ENCODE results near the gene VEGFA. TPM values are rescaled to one million over a fixed set of nuclear protein-coding genes. Genes with fewer than 3 reads are reported as not detected.

VEGFA gene
- total RNA-seq, 6 donors from 2014 or later, result 129 to 564 (median 261) TPM

DNA sequence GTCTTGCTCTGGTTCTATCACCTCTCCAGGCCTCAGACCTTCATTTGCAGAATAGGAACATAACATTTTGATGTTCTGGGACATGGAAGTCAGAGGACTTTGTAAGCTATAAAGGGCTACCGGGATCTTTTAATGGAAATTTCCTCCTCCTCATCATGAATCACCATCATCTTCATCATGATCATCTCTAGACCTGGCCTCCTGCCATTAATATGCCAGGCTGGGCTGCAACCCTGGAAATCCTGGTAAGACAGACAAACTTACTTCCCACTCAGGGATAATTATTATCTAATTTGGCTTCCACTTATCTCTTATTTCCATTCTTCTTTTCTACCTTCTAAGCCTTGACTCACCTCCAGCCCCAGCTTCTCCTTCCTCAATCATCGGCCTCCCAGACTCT is 41.4 kb upstream of the VEGFA start:
- Histone ChIP-seq H3K36me3 (no peaks in the 10 kb centered on the region), H3K27me3 (no peaks in the 10 kb centered on the region), H3K9me3 (peaks cover 5 to 16% (median 9%) of the 10 kb centered on the region in 4 donors), H3K27ac (no peak overlapping the region), H3K4me1 (peaks cover 21 to 26% (median 23%) of the 10 kb centered on the region in 4 donors), H3K4me3 (no peak overlapping the region)
- ATAC-seq (ENCODE audit: low FRiP score in 2 of 2) (no peak), DNase-seq (no peak)
- 74 to 92% methylated on average over 2 of the region's 2 CpGs for WGBS, 2 donors
- TF ChIP-seq EP300 (IDR thresholded peaks at IDR 0.05), result no peak

DNA sequence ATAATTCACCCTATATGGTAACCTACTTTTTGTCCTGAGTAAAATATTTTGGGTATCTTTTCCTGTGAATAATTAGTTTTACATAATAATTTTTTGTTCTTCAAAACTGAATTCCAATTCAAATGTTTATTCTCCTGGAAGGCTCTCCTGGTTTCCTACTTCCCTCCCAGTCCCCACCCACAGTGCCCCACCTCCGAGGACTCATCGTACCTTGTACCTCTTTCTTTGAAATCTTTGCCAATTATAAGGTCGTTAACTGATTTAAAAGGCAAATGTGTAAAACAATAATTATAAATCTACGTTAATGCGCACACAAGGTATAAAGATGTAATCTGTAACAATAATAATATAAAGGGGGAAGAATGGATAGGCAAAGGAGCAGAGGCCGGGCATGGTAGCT is 40.5 kb upstream of the VEGFA start:
- H3K27me3 ChIP-seq, result no peaks in the 10 kb centered on the region
- no peak overlapping the region for H3K4me3 ChIP-seq
- WGBS, 2 donors, result 91 to 92% methylated on average over 6 of the region's 6 CpGs
- H3K27ac ChIP-seq, result no peak overlapping the region
- H3K4me1 ChIP-seq, result peaks cover 12 to 17% (median 15%) of the 10 kb centered on the region in 4 donors
- DNase-seq (no peak), ATAC-seq (ENCODE audit: low FRiP score in 2 of 2) (no peak)
- no peaks in the 10 kb centered on the region for H3K36me3 ChIP-seq
- H3K9me3 ChIP-seq, result peaks cover 5 to 16% (median 9%) of the 10 kb centered on the region in 4 donors
- TF ChIP-seq, protein P1, sequence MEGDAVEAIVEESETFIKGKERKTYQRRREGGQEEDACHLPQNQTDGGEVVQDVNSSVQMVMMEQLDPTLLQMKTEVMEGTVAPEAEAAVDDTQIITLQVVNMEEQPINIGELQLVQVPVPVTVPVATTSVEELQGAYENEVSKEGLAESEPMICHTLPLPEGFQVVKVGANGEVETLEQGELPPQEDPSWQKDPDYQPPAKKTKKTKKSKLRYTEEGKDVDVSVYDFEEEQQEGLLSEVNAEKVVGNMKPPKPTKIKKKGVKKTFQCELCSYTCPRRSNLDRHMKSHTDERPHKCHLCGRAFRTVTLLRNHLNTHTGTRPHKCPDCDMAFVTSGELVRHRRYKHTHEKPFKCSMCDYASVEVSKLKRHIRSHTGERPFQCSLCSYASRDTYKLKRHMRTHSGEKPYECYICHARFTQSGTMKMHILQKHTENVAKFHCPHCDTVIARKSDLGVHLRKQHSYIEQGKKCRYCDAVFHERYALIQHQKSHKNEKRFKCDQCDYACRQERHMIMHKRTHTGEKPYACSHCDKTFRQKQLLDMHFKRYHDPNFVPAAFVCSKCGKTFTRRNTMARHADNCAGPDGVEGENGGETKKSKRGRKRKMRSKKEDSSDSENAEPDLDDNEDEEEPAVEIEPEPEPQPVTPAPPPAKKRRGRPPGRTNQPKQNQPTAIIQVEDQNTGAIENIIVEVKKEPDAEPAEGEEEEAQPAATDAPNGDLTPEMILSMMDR (IDR thresholded peaks at IDR 0.05), result no peak
- TF ChIP-seq EP300 (IDR thresholded peaks at IDR 0.05) (no peak), POLR2AphosphoS5 (IDR thresholded peaks at IDR 0.05) (no peak), POLR2A (IDR thresholded peaks at IDR 0.05) (no peak)

DNA sequence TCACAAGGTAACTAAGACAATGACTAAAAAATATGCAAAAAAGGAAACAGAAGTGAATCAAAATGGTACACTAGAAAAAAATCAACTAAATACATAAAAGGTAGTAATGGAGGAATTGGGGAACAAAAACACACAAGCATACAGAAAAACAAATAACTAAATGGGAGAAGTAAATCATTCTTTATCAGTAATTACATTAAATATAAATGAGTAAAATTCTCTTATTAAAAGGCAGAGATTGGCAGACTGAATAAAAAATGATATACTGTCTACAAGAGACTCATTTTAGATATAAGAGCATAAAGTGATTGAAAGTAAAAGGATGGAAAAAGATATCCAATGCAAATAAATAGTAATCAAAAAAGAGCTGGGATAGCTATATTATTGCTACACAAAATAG is 39.4 kb upstream of the VEGFA start:
- H3K9me3 ChIP-seq, result peaks cover 5 to 16% (median 9%) of the 10 kb centered on the region in 4 donors
- no peak for ATAC-seq (ENCODE audit: low FRiP score in 2 of 2)
- no peak overlapping the region for H3K27ac ChIP-seq
- H3K4me3 ChIP-seq, result no peak overlapping the region
- no peak for DNase-seq
- H3K36me3 ChIP-seq, result no peaks in the 10 kb centered on the region
- TF ChIP-seq POLR2AphosphoS5 (IDR thresholded peaks at IDR 0.05) (no peak), POLR2A (IDR thresholded peaks at IDR 0.05) (no peak), EP300 (IDR thresholded peaks at IDR 0.05) (no peak)
- TF ChIP-seq, protein P1 (IDR thresholded peaks at IDR 0.05), result no peak
- H3K4me1 ChIP-seq, result peaks cover 1 to 6% (median 4%) of the 10 kb centered on the region in 4 donors
- no peaks in the 10 kb centered on the region for H3K27me3 ChIP-seq

DNA sequence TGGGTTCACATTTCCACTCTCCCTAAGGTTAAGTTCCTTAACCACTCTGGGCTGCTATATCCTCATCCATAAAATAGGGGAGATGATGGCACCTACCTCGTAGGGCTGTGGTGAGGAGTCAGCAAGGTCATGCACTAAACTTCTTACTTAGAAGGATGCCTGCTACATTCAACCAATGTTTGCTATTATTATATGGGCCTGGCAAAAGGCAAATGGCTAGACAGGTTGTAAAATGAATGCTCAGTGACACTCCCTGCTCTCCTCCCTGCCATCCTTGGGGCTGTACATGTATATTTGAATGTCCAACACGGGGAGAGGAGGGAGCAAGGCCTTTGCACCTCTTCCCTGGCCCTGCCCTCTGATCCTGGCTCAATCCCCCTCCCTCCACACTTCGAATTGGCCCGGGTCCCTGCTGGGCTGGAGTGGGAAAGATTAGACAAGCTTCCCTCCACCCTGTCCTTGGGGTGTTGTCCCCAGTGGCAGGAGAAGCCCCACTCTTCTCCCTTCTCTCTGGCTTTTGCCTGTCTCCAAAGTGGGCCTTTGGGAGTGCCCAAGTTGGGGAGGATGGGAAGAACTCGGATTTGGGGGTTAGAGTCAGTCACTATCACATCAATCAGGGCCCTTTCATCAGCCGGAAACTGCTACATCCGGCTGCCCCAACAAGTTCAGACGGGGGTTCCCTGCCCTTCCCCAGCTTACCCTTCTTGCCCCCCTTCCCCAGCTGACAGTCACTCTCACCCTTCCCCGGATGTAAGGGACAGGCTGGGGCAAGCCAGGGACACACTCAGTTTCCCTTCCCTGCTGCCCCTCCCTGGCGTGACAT is 36.3 kb upstream of the VEGFA start:
- 55 to 59% methylated on average over 10 of the region's 10 CpGs for WGBS, 2 donors

DNA sequence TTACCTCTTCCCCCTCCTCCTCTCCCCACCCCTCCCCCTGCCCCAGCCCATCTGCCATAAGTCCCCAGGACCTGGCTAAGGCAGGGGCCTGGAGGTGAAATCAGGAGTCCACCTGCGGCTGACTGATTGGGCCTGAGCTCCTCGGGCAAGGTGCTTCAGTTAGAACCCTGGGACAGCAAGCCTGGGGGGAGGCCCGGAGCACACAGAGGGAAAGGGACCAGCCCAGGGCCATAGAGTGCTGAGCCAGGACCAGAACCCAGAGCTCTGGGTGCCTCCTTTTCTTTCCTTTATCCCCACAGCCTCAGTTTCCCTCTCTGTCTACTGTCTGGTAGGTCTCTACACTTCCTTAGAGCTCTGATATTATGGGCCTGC is 35.7 kb upstream of the VEGFA start:
- 89 to 100% methylated on average over 3 of the region's 3 CpGs for WGBS, 2 donors
- no peaks in the 10 kb centered on the region for H3K27me3 ChIP-seq
- DNase-seq, result no peak
- no peaks in the 10 kb centered on the region for H3K4me1 ChIP-seq
- H3K9me3 ChIP-seq, result peaks cover 5 to 16% (median 9%) of the 10 kb centered on the region in 4 donors
- no peak for TF ChIP-seq POLR2AphosphoS5 (IDR thresholded peaks at IDR 0.05)
- no peak for TF ChIP-seq EP300 (IDR thresholded peaks at IDR 0.05)
- TF ChIP-seq POLR2A (IDR thresholded peaks at IDR 0.05), result no peak
- TF ChIP-seq, protein P1 (IDR thresholded peaks at IDR 0.05), result no peak
- no peak overlapping the region for H3K27ac ChIP-seq
- H3K4me3 ChIP-seq, result no peak overlapping the region
- no peaks in the 10 kb centered on the region for H3K36me3 ChIP-seq
- ATAC-seq (ENCODE audit: low FRiP score in 2 of 2), result no peak

More for the DNA sequence above, 36.3 kb upstream of the VEGFA start:
- H3K4me1 ChIP-seq, result no peaks in the 10 kb centered on the region
- no peaks in the 10 kb centered on the region for H3K36me3 ChIP-seq
- peaks cover 5 to 16% (median 9%) of the 10 kb centered on the region in 4 donors for H3K9me3 ChIP-seq
- no peak overlapping the region for H3K4me3 ChIP-seq
- TF ChIP-seq, protein P1 (IDR thresholded peaks at IDR 0.05), result no peak
- TF ChIP-seq POLR2AphosphoS5 (IDR thresholded peaks at IDR 0.05) (no peak), EP300 (IDR thresholded peaks at IDR 0.05) (no peak), POLR2A (IDR thresholded peaks at IDR 0.05) (no peak)
- DNase-seq (peak in 1 of 2 donors; percentile 16), ATAC-seq (ENCODE audit: low FRiP score in 2 of 2) (no peak)
- H3K27me3 ChIP-seq, result no peaks in the 10 kb centered on the region
- no peak overlapping the region for H3K27ac ChIP-seq
